Trophoblast cell (in vitro differentiated cells and primary cell): ENCODE results near the gene TNFRSF14.

Source experiments
- DNase-seq, 2 donors: peaks; one replicate each; pipeline ENCODE4 v3.0.0-alpha.2; 2016
- H2AFZ ChIP-seq: 2 replicates; pipeline ENCODE4 v1.6.1; 2013; ENCODE audit warnings: low read length, moderate library complexity, mild to moderate bottlenecking; ENCODE audit not compliant: insufficient read depth, poor library complexity
- H2AK5ac ChIP-seq: 2 replicates; pipeline ENCODE4 v1.6.1; 2013; ENCODE audit warnings: mild to moderate bottlenecking, low read length
- H2BK120ac ChIP-seq: 2 replicates; pipeline ENCODE4 v1.6.1; 2013; ENCODE audit warnings: low read length, mild to moderate bottlenecking, moderate library complexity; ENCODE audit not compliant: insufficient read depth, poor library complexity
- H2BK12ac ChIP-seq: 2 replicates; pipeline ENCODE4 v1.6.1; 2013; ENCODE audit warnings: mild to moderate bottlenecking, low read length, moderate library complexity
- H2BK5ac ChIP-seq: 2 replicates; pipeline ENCODE4 v1.6.1; 2013; ENCODE audit warnings: low read length, low read depth, moderate library complexity, mild to moderate bottlenecking; ENCODE audit not compliant: poor library complexity
- H3K14ac ChIP-seq: 2 replicates; pipeline ENCODE4 v1.6.1; 2013; ENCODE audit warnings: mild to moderate bottlenecking, low read length
- H3K18ac ChIP-seq: 2 replicates; pipeline ENCODE4 v1.6.1; 2013; ENCODE audit warnings: mild to moderate bottlenecking, low read length
- H3K23ac ChIP-seq: 2 replicates; pipeline ENCODE4 v1.6.1; 2013; ENCODE audit warnings: low read length
- H3K27ac ChIP-seq: 2 replicates; pipeline ENCODE4 v1.5.1; 2013; ENCODE audit warnings: low read depth, mild to moderate bottlenecking, inconsistent platforms, low read length, moderate library complexity
- H3K27me3 ChIP-seq: 2 replicates; pipeline ENCODE4 v1.6.1; 2013; ENCODE audit warnings: inconsistent platforms, mild to moderate bottlenecking, low read length, moderate library complexity; ENCODE audit not compliant: insufficient read depth
- H3K36me3 ChIP-seq, 2 experiments: 1 replicate in 1 of 2; 2 replicates in 1 of 2; pipeline ENCODE4 v1.6.1; 2013; ENCODE audit warnings: low read length in 2 of 2, mild to moderate bottlenecking in 2 of 2, moderate library complexity in 1 of 2; ENCODE audit not compliant: insufficient read depth in 2 of 2, control insufficient read depth in 1 of 2
- H3K4ac ChIP-seq: 2 replicates; pipeline ENCODE4 v1.6.1; 2013; ENCODE audit warnings: low read depth, mild to moderate bottlenecking, low read length, moderate library complexity
- H3K4me1 ChIP-seq, 2 experiments: 1 replicate in 1 of 2; 2 replicates in 1 of 2; pipeline ENCODE4 v1.6.1; 2013; ENCODE audit warnings: low read length in 2 of 2, mild to moderate bottlenecking in 2 of 2, moderate library complexity in 1 of 2; ENCODE audit not compliant: insufficient read depth in 2 of 2, control insufficient read depth in 1 of 2
- H3K4me2 ChIP-seq: 2 replicates; pipeline ENCODE4 v1.6.1; 2013; ENCODE audit warnings: inconsistent platforms, mild to moderate bottlenecking, low read length, moderate library complexity
- H3K4me3 ChIP-seq: 2 replicates; pipeline ENCODE4 v1.5.1; 2013; ENCODE audit warnings: mild to moderate bottlenecking, low read depth, low read length, inconsistent platforms
- H3K79me1 ChIP-seq: one replicate; pipeline ENCODE4 v1.6.1; 2013; ENCODE audit warnings: low read length
- H3K79me2 ChIP-seq: 2 replicates; pipeline ENCODE4 v1.6.1; 2013; ENCODE audit warnings: low read length, mild to moderate bottlenecking; ENCODE audit not compliant: control insufficient read depth, insufficient read depth, poor library complexity
- H3K9ac ChIP-seq: 2 replicates; pipeline ENCODE4 v1.6.1; 2013; ENCODE audit warnings: mild to moderate bottlenecking, low read length
- H3K9me3 ChIP-seq: 2 replicates; pipeline ENCODE4 v1.6.1; 2013; ENCODE audit warnings: low read depth, mild to moderate bottlenecking, control low read depth, inconsistent platforms, low read length; ENCODE audit not compliant: insufficient read depth
- H4K12ac ChIP-seq: 2 replicates; pipeline ENCODE4 v1.6.1; 2013; ENCODE audit warnings: low read depth, mild to moderate bottlenecking, low read length, moderate library complexity
- H4K8ac ChIP-seq: 2 replicates; pipeline ENCODE4 v1.6.1; 2013; ENCODE audit warnings: low read depth, mild to moderate bottlenecking, low read length, moderate library complexity
- H4K91ac ChIP-seq: one replicate; pipeline ENCODE4 v1.6.1; 2013; ENCODE audit warnings: low read depth, mild to moderate bottlenecking, low read length, moderate library complexity
- WGBS: extraction: QIAGEN DNeasy Blood & Tissue Kit; methylation state at CpG from one replicate; pipeline ENCODE4 v1.1.7; 2013; ENCODE audit warnings: missing lambda C conversion rate; ENCODE audit not compliant: insufficient read length, insufficient coverage; ENCODE audit errors: extremely low coverage; 5-methylcytosine and 5-hydroxymethylcytosine counted together

The TNFRSF14 gene

DNA sequence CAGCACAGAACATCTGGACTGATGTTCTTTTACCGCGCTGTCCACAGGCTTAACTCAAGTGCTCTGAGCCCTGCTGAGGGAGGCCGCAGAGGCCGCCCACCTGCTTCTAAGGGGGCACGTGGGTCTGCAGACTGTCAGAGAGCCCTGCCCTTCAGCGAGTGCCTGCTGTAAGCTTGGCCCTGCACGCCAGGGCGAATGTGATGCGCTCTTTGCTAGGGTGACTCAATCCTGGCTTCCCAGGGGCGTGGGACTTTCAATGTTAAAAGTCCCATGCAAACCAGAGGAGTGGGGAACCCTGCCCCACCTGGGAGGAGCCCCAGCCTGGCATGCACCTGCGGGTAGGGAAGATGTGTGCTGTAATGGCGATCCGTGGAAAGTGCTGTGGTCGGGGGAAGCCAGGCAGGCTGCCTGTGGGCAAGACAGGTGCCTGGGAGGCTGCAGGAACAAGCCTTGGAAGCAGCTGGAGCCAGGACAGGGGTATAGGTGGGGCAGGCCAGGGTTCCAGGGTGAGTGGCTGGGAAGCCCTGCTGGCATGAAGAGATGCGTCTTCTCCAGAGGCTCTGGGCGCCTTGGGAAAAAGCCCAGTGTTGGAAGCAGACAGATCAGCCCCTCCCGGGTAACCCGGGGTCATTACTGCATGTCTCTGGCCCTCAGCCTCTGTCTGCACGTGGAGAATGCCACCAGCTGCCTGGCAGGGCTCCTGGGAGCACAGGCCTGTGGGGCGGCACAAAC lies 29.2 kb upstream of the TNFRSF14 start:
- Histone ChIP-seq H3K4me2 (peak overlapping the region; percentile 48), H3K4me3 (no peak overlapping the region), H3K4ac (no peak overlapping the region), H3K9ac (no peak overlapping the region), H4K12ac (no peak overlapping the region), H2AFZ (no peak overlapping the region), H3K79me2 (peaks cover 12% of the 10 kb centered on the region), H3K36me3 (no peaks in the 10 kb centered on the region), H3K23ac (no peak overlapping the region), H4K8ac (no peak overlapping the region), H3K9me3 (peaks cover 3% of the 10 kb centered on the region), H3K4me1 (peaks cover 7 to 19% of the 10 kb centered on the region in 2 experiments), H3K79me1 (peaks cover 7% of the 10 kb centered on the region), H2BK120ac (no peak overlapping the region), H2AK5ac (no peak overlapping the region), H3K18ac (no peak overlapping the region), H2BK12ac (no peak overlapping the region), H3K27ac (no peak overlapping the region), H3K14ac (no peak overlapping the region), H2BK5ac (no peak overlapping the region), H4K91ac (no peak overlapping the region), H3K27me3 (peaks cover 50% of the 10 kb centered on the region)
- peak in 1 of 2 donors; percentile 27 for DNase-seq
- WGBS, result no CpG with 5 or more reads among the region's 20 CpGs

DNA sequence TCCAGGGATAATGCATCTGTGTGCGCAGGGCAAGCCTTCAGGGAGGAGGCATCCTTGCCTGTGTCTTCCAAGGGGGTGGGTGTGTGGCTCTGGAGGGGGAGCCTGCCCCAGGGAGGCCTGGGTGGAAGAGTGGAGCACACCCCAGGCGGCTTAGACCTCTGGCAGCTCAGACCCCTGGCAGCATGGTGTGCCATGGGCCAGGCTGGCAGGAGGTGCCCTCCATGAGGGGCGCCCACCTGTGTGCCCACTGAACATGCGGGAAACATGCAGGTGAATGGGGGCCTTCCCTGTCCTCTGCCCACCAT lies 28.7 kb upstream of the TNFRSF14 start:
- Histone ChIP-seq H3K18ac (no peak overlapping the region), H3K4me1 (peaks cover 7 to 19% of the 10 kb centered on the region in 2 experiments), H3K36me3 (no peaks in the 10 kb centered on the region), H3K9ac (no peak overlapping the region), H2AFZ (no peak overlapping the region), H3K4ac (no peak overlapping the region), H4K8ac (no peak overlapping the region), H3K79me2 (peaks cover 12% of the 10 kb centered on the region), H2BK12ac (no peak overlapping the region), H3K79me1 (peaks cover 7% of the 10 kb centered on the region), H3K23ac (no peak overlapping the region), H2BK5ac (no peak overlapping the region), H4K12ac (no peak overlapping the region), H2BK120ac (no peak overlapping the region), H4K91ac (no peak overlapping the region), H3K27ac (no peak overlapping the region), H3K27me3 (peaks cover 51% of the 10 kb centered on the region), H2AK5ac (no peak overlapping the region), H3K4me2 (no peak overlapping the region), H3K4me3 (no peak overlapping the region), H3K9me3 (peaks cover 3% of the 10 kb centered on the region), H3K14ac (no peak overlapping the region)
- DNase-seq, result no peak
- no CpG with 5 or more reads among the region's 4 CpGs for WGBS

DNA sequence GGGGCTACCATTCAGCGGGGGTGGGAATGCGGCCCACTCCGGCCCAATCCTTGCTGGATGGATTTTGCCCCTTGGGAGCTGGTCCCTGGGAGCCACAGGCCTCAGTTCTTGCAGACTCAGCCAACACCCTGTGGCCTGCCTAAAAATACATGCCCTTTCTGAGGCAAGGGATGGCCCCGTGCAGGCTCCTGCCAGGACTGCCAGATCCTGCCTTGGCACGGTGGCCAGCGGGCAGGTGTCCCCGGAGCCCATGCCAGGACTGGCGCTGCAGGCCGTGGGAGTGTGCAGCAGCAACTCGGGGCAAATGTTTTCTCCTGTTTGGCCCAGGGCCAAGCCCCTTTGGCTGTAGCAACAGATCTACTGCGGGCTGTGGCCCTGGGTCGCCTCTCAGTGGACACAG lies 28.2 kb upstream of the TNFRSF14 start:
- H3K79me2 ChIP-seq, result peaks cover 12% of the 10 kb centered on the region
- H3K18ac ChIP-seq, result no peak overlapping the region
- H3K23ac ChIP-seq, result no peak overlapping the region
- peaks cover 7% of the 10 kb centered on the region for H3K79me1 ChIP-seq
- no peak overlapping the region for H3K4me3 ChIP-seq
- no peak overlapping the region for H3K4me2 ChIP-seq
- H4K12ac ChIP-seq, result no peak overlapping the region
- no peak overlapping the region for H2AFZ ChIP-seq
- H2BK5ac ChIP-seq, result no peak overlapping the region
- DNase-seq, result peak in 1 of 2 donors; percentile 7
- H3K4me1 ChIP-seq, result peaks cover 9 to 20% of the 10 kb centered on the region in 2 experiments
- no peak overlapping the region for H4K8ac ChIP-seq
- no peak overlapping the region for H3K9ac ChIP-seq
- no peak overlapping the region for H3K4ac ChIP-seq
- H3K9me3 ChIP-seq, result peaks cover 3% of the 10 kb centered on the region
- H2BK120ac ChIP-seq, result no peak overlapping the region
- H2BK12ac ChIP-seq, result no peak overlapping the region
- H3K14ac ChIP-seq, result no peak overlapping the region
- no peak overlapping the region for H2AK5ac ChIP-seq
- WGBS, result no CpG with 5 or more reads among the region's 12 CpGs
- H3K36me3 ChIP-seq, result no peaks in the 10 kb centered on the region
- H4K91ac ChIP-seq, result no peak overlapping the region
- peaks cover 51% of the 10 kb centered on the region for H3K27me3 ChIP-seq
- H3K27ac ChIP-seq, result no peak overlapping the region

GRCh38 chr1:2528611-2528965 lies 27.6 kb upstream of the TNFRSF14 start:
- H3K79me2 ChIP-seq, result peaks cover 11% of the 10 kb centered on the region
- H3K79me1 ChIP-seq, result peaks cover 7% of the 10 kb centered on the region
- H2BK12ac ChIP-seq, result no peak overlapping the region
- H2BK5ac ChIP-seq, result no peak overlapping the region
- H3K18ac ChIP-seq, result no peak overlapping the region
- no peak overlapping the region for H3K23ac ChIP-seq
- H4K8ac ChIP-seq, result no peak overlapping the region
- peaks cover 51% of the 10 kb centered on the region for H3K27me3 ChIP-seq
- no peak overlapping the region for H3K14ac ChIP-seq
- H3K27ac ChIP-seq, result no peak overlapping the region
- no peak overlapping the region for H4K12ac ChIP-seq
- H3K4me1 ChIP-seq, result peaks cover 8 to 21% of the 10 kb centered on the region in 2 experiments
- H3K4me2 ChIP-seq, result no peak overlapping the region
- no peak overlapping the region for H2AK5ac ChIP-seq
- H3K36me3 ChIP-seq, result no peaks in the 10 kb centered on the region
- H3K4me3 ChIP-seq, result no peak overlapping the region
- DNase-seq, result no peak
- H3K9ac ChIP-seq, result no peak overlapping the region
- H2AFZ ChIP-seq, result no peak overlapping the region
- H2BK120ac ChIP-seq, result no peak overlapping the region
- WGBS, result no CpG with 5 or more reads among the region's 10 CpGs
- no peak overlapping the region for H3K4ac ChIP-seq
- no peak overlapping the region for H4K91ac ChIP-seq
- peaks cover 3% of the 10 kb centered on the region for H3K9me3 ChIP-seq
